HepG2 (cell line): ENCODE results near the gene VPS26B. TPM values are rescaled to one million over a fixed set of nuclear protein-coding genes. Genes with fewer than 3 reads are reported as not detected.

Experiments used
- ATF7-NPFF ChIP-seq: sonication (generic); formaldehyde crosslinking; IDR thresholded peaks from 2 replicates; pipeline ENCODE4 v1.8.1; 2023; ENCODE audit warnings: mild to moderate bottlenecking, low read depth, missing genetic modification reagents, moderate library complexity
- HIC2 ChIP-seq: sonication (generic); formaldehyde crosslinking; IDR thresholded peaks from 2 replicates; pipeline ENCODE4 v1.9.0; 2022; ENCODE audit warnings: low read depth, missing genetic modification reagents
- NFYB ChIP-seq: sonication (generic); formaldehyde crosslinking; IDR thresholded peaks from 2 replicates; pipeline ENCODE4 v1.4.0; 2020; ENCODE audit warnings: missing genetic modification reagents
- PHF20 ChIP-seq: sonication (generic); formaldehyde crosslinking; IDR thresholded peaks from 2 replicates; pipeline ENCODE4 v1.5.0; 2020; ENCODE audit warnings: mild to moderate bottlenecking, missing genetic modification reagents
- PLSCR1 ChIP-seq: sonication (generic); formaldehyde crosslinking; IDR thresholded peaks from 2 replicates; pipeline ENCODE4 v1.5.0; 2020; ENCODE audit warnings: missing genetic modification reagents, mild to moderate bottlenecking, borderline replicate concordance
- RAD21 ChIP-seq: fragments of 450-650 bp; formaldehyde crosslinking; IDR thresholded peaks from 2 replicates; pipeline ENCODE4 v1.5.0; 2020; ENCODE audit warnings: mild to moderate bottlenecking
- SAP130 ChIP-seq: IDR thresholded peaks from 2 replicates; pipeline ENCODE4 v1.6.1; 2016; ENCODE audit warnings: low read depth
- SIX4 ChIP-seq: sonication (generic); formaldehyde crosslinking; IDR thresholded peaks from 2 replicates; pipeline ENCODE4 v1.4.0; 2020; ENCODE audit warnings: missing genetic modification reagents
- SRSF4 ChIP-seq: fragments of 200-400 bp; formaldehyde crosslinking; IDR thresholded peaks from one replicate; pipeline ENCODE4 v1.6.1; 2018; ENCODE audit warnings: mild to moderate bottlenecking, low read depth, low read length, moderate library complexity; ENCODE audit not compliant: poor library complexity, severe bottlenecking
- STAT6 ChIP-seq: sonication (generic); formaldehyde crosslinking; IDR thresholded peaks from 2 replicates; pipeline ENCODE4 v1.4.0; 2020; ENCODE audit warnings: missing genetic modification reagents, mild to moderate bottlenecking, borderline replicate concordance
- TEF ChIP-seq: sonication (generic); formaldehyde crosslinking; IDR thresholded peaks from 2 replicates; pipeline ENCODE4 v1.5.0; 2020; ENCODE audit warnings: missing genetic modification reagents
- YY1 ChIP-seq: IDR thresholded peaks from 2 replicates; pipeline ENCODE4 v1.6.1; 2011; ENCODE audit warnings: low read length, low read depth, moderate library complexity, mild to moderate bottlenecking; ENCODE audit not compliant: insufficient read depth, insufficient replicate concordance
- ZFP36L1 ChIP-seq: sonication (generic); formaldehyde crosslinking; IDR thresholded peaks from 2 replicates; pipeline ENCODE4 v1.8.0; 2022; ENCODE audit warnings: mild to moderate bottlenecking, missing genetic modification reagents, moderate library complexity
- ZNF335 ChIP-seq: sonication (generic); formaldehyde crosslinking; IDR thresholded peaks from 2 replicates; pipeline ENCODE4 v1.4.0; 2020; ENCODE audit warnings: missing genetic modification reagents
- ZNF564 ChIP-seq: sonication (generic); formaldehyde crosslinking; IDR thresholded peaks from 2 replicates; pipeline ENCODE4 v1.8.1; 2023; ENCODE audit warnings: mild to moderate bottlenecking, missing genetic modification reagents
- ZNF672 ChIP-seq: sonication (generic); formaldehyde crosslinking; IDR thresholded peaks from 2 replicates; pipeline ENCODE4 v1.8.1; 2022; ENCODE audit warnings: missing genetic modification reagents
- ZNF703 ChIP-seq: sonication (generic); formaldehyde crosslinking; IDR thresholded peaks from 2 replicates; pipeline ENCODE4 v1.5.1; 2020; ENCODE audit warnings: missing genetic modification reagents, mild to moderate bottlenecking, moderate library complexity, borderline replicate concordance
- ZSCAN21 ChIP-seq: sonication (generic); formaldehyde crosslinking; IDR thresholded peaks from 2 replicates; pipeline ENCODE4 v1.8.0; 2022; ENCODE audit warnings: mild to moderate bottlenecking, missing genetic modification reagents, moderate library complexity, borderline replicate concordance
- polyA plus RNA-seq, 8 experiments: library from polyadenylated mRNA; depleted of rRNA in 3 of 8; stranded (reverse) in 7 of 8; unstranded in 1 of 8; fragments of >200 nt; fragmentation: Illumina TruSeq in 4 of 8; extraction: Trizol in 4 of 8; gene quantifications; 2 replicates each; pipeline versions ENCODE4 v1.2.1 to v1.2.3, GENCODE V29; 2011 to 2016; ENCODE audit warnings: low read depth in 4 of 8, missing spikeins in 1 of 8, mixed read lengths in 1 of 8; ENCODE audit not compliant: insufficient read depth in 1 of 8
- total RNA-seq, 5 experiments: library from RNA; depleted of rRNA; stranded (reverse); fragments of >200 nt; fragmentation: Illumina TruSeq; extraction: Trizol; gene quantifications; 2 replicates each; pipeline ENCODE4 v1.2.3, GENCODE V29; 2016; ENCODE audit warnings: low read depth in 1 of 5
- TF ChIP-seq, protein P1 (sequence below): sonication (generic); formaldehyde crosslinking; IDR thresholded peaks from 2 replicates; pipeline ENCODE4 v1.5.0; 2020; ENCODE audit warnings: missing genetic modification reagents

VPS26B gene
- total and polyA plus RNA-seq, 2 of the 13 experiments (the other 11 are each of a cell fraction or from before 2014, with no cell fraction given) = 20.2 to 23.2 TPM

DNA sequence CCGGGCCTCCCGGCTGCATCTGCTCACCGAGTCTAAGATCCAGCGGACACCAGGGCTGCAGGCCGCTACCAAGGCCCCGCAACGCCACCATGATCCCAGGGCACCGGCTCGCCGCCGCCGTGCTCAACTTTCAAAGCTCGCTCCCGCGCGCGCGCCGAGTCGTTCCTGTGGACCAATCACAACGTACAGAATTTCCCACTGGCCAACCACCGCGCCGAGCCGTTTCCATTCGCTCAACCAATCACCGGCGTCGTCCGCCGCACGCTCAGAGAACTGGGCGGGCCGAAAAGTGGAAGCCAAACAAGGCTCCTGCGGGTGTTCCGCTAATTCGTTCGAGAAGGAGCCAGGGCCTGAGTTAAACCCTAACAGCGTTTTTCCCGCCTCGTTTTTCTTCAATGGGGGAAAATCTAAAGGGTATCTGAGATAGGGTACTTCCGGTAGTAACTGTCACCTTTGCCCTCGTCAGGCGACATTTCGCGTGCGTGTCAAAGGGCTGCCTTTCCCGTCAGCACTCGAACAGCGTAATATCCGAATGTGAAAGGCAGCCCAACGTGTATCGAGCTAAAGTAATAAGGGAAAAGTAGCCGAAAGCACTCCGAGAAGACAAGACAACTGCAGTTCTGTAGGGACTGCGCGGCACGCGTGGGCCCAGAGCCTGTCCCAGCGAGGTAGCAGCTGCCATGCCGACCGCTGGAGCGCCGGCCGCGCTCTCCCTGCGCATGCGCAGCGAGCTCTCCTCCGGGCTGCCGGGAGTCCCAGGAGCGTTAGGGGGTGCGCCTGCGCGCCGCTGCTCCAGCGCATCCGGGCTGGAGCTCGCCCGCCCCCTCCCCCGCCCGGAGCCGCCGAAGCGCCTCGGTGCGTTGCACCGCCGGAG is at the start of gene VPS26B, which contains the start of gene NCAPD3 (continued):
- TF ChIP-seq TEF (CRISPR knock-in tag) = peak; percentile 52; the same call in 1 of the 2 replicates
- no peak for TF ChIP-seq RAD21 (CRISPR knock-in tag)
- TF ChIP-seq STAT6 (CRISPR knock-in tag) = no peak
- peak; percentile 61 for TF ChIP-seq ATF7-NPFF
- TF ChIP-seq SRSF4 = no peak
- TF ChIP-seq ZSCAN21 (CRISPR knock-in tag) = 0 out of 2 replicates have a peak, but pooled peaks have one; percentile 51
- TF ChIP-seq ZNF672 (CRISPR knock-in tag) = 0 out of 2 replicates have a peak, but pooled peaks have one; percentile 24
- TF ChIP-seq HIC2 (CRISPR knock-in tag) = no peak
- TF ChIP-seq, protein P1, sequence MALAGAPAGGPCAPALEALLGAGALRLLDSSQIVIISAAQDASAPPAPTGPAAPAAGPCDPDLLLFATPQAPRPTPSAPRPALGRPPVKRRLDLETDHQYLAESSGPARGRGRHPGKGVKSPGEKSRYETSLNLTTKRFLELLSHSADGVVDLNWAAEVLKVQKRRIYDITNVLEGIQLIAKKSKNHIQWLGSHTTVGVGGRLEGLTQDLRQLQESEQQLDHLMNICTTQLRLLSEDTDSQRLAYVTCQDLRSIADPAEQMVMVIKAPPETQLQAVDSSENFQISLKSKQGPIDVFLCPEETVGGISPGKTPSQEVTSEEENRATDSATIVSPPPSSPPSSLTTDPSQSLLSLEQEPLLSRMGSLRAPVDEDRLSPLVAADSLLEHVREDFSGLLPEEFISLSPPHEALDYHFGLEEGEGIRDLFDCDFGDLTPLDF (CRISPR knock-in tag) = peak; percentile 98
- TF ChIP-seq ZFP36L1 = peak; percentile 80
- TF ChIP-seq YY1 = peak; percentile 67
- peak; percentile 95 for TF ChIP-seq NFYB (CRISPR knock-in tag)
- peak; percentile 85 for TF ChIP-seq SAP130
- peak; percentile 75 for TF ChIP-seq PHF20 (CRISPR knock-in tag)
- TF ChIP-seq PLSCR1 (CRISPR knock-in tag) = 0 out of 2 replicates have a peak, but pooled peaks have one; percentile 62
- peak; percentile 68 for TF ChIP-seq ZNF564 (CRISPR knock-in tag)
- TF ChIP-seq ZNF703 = peak; percentile 71; the same call in 1 of the 2 replicates
- TF ChIP-seq SIX4 (CRISPR knock-in tag) = no peak
- 0 out of 2 replicates have a peak, but pooled peaks have one; percentile 38 for TF ChIP-seq ZNF335 (CRISPR knock-in tag)
